ENCODE measurements around the gene IFTAP.

- no peak for TF ChIP-seq POLR2A (IDR thresholded peaks at IDR 0.05)
- TF ChIP-seq, protein P1, sequence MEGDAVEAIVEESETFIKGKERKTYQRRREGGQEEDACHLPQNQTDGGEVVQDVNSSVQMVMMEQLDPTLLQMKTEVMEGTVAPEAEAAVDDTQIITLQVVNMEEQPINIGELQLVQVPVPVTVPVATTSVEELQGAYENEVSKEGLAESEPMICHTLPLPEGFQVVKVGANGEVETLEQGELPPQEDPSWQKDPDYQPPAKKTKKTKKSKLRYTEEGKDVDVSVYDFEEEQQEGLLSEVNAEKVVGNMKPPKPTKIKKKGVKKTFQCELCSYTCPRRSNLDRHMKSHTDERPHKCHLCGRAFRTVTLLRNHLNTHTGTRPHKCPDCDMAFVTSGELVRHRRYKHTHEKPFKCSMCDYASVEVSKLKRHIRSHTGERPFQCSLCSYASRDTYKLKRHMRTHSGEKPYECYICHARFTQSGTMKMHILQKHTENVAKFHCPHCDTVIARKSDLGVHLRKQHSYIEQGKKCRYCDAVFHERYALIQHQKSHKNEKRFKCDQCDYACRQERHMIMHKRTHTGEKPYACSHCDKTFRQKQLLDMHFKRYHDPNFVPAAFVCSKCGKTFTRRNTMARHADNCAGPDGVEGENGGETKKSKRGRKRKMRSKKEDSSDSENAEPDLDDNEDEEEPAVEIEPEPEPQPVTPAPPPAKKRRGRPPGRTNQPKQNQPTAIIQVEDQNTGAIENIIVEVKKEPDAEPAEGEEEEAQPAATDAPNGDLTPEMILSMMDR (IDR thresholded peaks at IDR 0.05 in 4 of 5, conservative IDR thresholded peaks at IDR 0.05 in 1 of 5): no peak
Measured at GRCh38 chr11:36609383-36609782, 15.1 kb downstream of the IFTAP start.

All from gastrocnemius medialis (tissue), 4 donors.